Measurements from ENCODE around the gene EPAS1.

GRCh38 chr2:46275995-46276394 lies 21.2 kb upstream of the EPAS1 start:
- TF ChIP-seq, protein P1, sequence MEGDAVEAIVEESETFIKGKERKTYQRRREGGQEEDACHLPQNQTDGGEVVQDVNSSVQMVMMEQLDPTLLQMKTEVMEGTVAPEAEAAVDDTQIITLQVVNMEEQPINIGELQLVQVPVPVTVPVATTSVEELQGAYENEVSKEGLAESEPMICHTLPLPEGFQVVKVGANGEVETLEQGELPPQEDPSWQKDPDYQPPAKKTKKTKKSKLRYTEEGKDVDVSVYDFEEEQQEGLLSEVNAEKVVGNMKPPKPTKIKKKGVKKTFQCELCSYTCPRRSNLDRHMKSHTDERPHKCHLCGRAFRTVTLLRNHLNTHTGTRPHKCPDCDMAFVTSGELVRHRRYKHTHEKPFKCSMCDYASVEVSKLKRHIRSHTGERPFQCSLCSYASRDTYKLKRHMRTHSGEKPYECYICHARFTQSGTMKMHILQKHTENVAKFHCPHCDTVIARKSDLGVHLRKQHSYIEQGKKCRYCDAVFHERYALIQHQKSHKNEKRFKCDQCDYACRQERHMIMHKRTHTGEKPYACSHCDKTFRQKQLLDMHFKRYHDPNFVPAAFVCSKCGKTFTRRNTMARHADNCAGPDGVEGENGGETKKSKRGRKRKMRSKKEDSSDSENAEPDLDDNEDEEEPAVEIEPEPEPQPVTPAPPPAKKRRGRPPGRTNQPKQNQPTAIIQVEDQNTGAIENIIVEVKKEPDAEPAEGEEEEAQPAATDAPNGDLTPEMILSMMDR (IDR thresholded peaks at IDR 0.05) = no peak
- no peak for TF ChIP-seq POLR2A (IDR thresholded peaks at IDR 0.05)
- peak in 1 of 3 donors; percentile 29 for TF ChIP-seq POLR2AphosphoS5 (IDR thresholded peaks at IDR 0.05)

All from transverse colon (tissue), 4 donors.